ENCODE data around the gene ITSN1.

ITSN1 gene

DNA sequence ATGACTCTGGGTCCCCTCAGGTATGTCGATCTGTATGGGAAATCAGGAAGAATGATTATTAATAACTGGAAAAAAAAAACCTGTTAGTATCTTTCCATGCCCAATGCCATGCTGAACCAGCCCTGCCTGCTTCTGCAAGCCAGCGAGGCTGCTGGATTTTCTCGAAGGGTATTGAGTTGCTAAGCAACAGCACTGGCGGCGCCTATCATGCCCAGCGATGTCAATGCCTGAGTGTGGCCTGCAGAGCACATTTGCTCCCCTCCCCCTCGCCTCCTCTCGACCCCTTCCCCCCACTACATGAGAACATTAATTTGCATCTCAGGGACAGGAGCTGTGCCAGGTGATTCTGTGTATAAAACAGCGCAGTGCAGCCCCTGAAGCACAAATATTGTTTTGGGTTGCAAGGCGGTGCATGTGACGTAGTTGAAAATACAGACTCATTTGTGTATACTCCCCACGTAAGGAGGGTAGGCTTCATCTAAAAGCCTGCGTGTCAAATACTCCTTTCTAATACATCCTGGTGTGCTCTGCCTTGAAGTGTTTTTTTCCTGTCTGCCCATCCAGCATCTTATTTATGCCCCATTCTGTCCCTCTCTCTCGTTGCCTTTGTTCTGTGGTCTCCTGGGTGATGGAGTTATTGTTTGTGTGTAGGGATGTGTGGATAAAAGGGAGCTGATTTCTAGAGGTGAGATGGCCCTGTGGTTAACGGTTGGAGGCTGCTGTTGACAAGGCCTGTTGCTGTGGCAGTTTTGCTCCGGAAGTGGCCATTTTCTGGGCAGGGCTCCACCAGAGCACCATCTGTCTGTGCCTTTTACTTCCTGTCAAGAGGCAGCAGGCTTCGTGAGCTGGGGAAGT is 306.0 kb downstream of the ITSN1 start:
- TF ChIP-seq TSHZ2 (CRISPR knock-in tag; IDR thresholded peaks at IDR 0.05) (no peak), CSDC2 (CRISPR knock-in tag; IDR thresholded peaks at IDR 0.05) (no peak), SNAI2 (CRISPR knock-in tag; IDR thresholded peaks at IDR 0.05) (no peak), ZFP3 (CRISPR knock-in tag; IDR thresholded peaks at IDR 0.05) (no peak), POU6F1 (CRISPR knock-in tag; IDR thresholded peaks at IDR 0.05; ENCODE audit: borderline replicate concordance, low read depth) (no peak)
- TF ChIP-seq, protein P1, sequence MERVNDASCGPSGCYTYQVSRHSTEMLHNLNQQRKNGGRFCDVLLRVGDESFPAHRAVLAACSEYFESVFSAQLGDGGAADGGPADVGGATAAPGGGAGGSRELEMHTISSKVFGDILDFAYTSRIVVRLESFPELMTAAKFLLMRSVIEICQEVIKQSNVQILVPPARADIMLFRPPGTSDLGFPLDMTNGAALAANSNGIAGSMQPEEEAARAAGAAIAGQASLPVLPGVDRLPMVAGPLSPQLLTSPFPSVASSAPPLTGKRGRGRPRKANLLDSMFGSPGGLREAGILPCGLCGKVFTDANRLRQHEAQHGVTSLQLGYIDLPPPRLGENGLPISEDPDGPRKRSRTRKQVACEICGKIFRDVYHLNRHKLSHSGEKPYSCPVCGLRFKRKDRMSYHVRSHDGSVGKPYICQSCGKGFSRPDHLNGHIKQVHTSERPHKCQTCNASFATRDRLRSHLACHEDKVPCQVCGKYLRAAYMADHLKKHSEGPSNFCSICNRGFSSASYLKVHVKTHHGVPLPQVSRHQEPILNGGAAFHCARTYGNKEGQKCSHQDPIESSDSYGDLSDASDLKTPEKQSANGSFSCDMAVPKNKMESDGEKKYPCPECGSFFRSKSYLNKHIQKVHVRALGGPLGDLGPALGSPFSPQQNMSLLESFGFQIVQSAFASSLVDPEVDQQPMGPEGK (CRISPR knock-in tag; IDR thresholded peaks at IDR 0.05; ENCODE audit: borderline replicate concordance), result no peak
- ATAC-seq, result peak; percentile 90

GRCh38 chr21:33948951-33949444 is 306.7 kb downstream of the ITSN1 start:
- no peak for TF ChIP-seq SNAI2 (CRISPR knock-in tag; IDR thresholded peaks at IDR 0.05)
- no peak for TF ChIP-seq ZNF565 (CRISPR knock-in tag; conservative IDR thresholded peaks at IDR 0.05; ENCODE audit: low read depth)
- TF ChIP-seq CSDC2 (CRISPR knock-in tag; IDR thresholded peaks at IDR 0.05), result no peak
- no peak for TF ChIP-seq TOX (CRISPR knock-in tag; IDR thresholded peaks at IDR 0.05; ENCODE audit: borderline replicate concordance)
- no peak for TF ChIP-seq TSHZ2 (CRISPR knock-in tag; IDR thresholded peaks at IDR 0.05)
- no peak for ATAC-seq
